Activated CD8-positive, alpha-beta T cell treated with anti-CD3 and anti-CD28 coated beads, Interleukin-2, amount 10 ng/mL, durations not matched to agents 7 days and 5 days (primary cell): Measurements from ENCODE around the gene API5. TPM values are rescaled to one million over a fixed set of nuclear protein-coding genes. Genes with fewer than 3 reads are reported as not detected.
A peak's percentile ranks its signal among the peaks of the same experiment; 100 is the strongest.
"Not testable (repeated sequence)": the region's sequence is repeated elsewhere in the genome, so short reads cannot be mapped to it uniquely, and the experiment has no call there.

Experiments used
- ATAC-seq: fragments of 150-1000 bp; cut with Tn5 transposase; one replicate; pipeline ENCODE4 v1.10.0; 2021; ENCODE audit warnings: moderate library complexity
- CTCF ChIA-PET: fragments of 350-600 bp; sonication (Branson Sonifier 250); formaldehyde crosslinking; loops from one replicate; lab custom pipeline; 2021; ENCODE audit warnings: antibody characterized with exemption; lab: Charles Lee
- POLR2A ChIA-PET: fragments of 350-600 bp; sonication (Branson Sonifier 250); formaldehyde crosslinking; loops from one replicate; lab custom pipeline; 2021; ENCODE audit warnings: antibody characterized with exemption; lab: Charles Lee
- DNase-seq: peaks from one replicate; pipeline ENCODE4 v3.0.0-alpha.2; 2020
- H3K27ac Mint-ChIP-seq: one replicate; pipeline ENCODE4 v1.8.0; 2021; ENCODE audit warnings: mild to moderate bottlenecking, mixed read lengths
- H3K27me3 Mint-ChIP-seq: one replicate; pipeline ENCODE4 v1.8.0; 2021; ENCODE audit warnings: low read depth, mixed read lengths
- H3K36me3 Mint-ChIP-seq: one replicate; pipeline ENCODE4 v1.8.0; 2021; ENCODE audit warnings: low read depth, mixed read lengths
- H3K4me1 Mint-ChIP-seq: one replicate; pipeline ENCODE4 v1.8.0; 2021; ENCODE audit warnings: low read depth, mixed read lengths
- H3K4me3 Mint-ChIP-seq: one replicate; pipeline ENCODE4 v1.8.0; 2021; ENCODE audit warnings: mild to moderate bottlenecking, mixed read lengths
- H3K9me3 Mint-ChIP-seq: one replicate; pipeline ENCODE4 v1.8.0; 2022; ENCODE audit warnings: mixed read lengths; ENCODE audit not compliant: insufficient read depth
- total RNA-seq, 2 experiments: library from RNA; stranded (reverse); gene quantifications; one replicate each; pipeline ENCODE4 v1.2.3, GENCODE V29; 2021

Gene API5
- total RNA-seq, 2 experiments from 2014 or later: 108 to 115 TPM

DNA sequence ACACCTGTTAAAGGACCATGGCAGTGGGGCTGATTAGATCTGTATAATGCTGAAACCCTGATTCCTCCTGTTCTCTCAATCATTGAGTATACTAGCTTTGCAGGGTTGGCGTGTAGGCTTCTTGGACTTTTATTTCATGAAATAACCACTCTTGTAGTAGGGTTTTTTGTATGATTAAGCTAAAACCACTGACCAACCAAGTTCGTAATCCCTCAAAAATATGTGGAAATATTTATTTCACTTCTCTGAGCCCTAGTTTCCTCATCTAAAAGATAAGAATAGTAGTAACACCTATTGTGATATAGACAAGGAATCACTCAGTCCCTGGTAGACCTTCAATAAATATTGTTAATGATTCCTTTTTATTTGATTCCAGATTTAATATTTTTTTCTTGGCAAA lies 4.2 kb downstream of the API5 start:
- peak overlapping the region; percentile 18 for H3K4me3 Mint-ChIP-seq

DNA sequence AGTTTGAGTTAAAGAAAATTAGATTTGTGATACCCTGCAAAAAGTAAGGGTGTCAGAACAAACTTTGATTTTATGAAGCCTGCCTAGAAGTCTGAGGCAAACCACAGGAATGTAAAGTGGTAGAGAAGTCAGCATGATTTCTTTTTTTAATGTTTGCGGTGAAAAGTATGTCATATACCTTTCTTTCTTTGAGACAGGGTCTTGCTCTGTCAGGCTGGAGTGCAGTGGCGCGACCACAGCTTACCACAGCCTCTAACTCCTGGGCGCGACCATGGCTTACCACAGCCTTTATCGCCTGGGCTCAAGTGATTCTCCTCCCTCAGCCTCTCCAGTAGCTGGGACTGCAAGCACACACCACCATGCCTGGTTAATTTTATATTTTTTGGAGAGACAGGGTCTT lies 4.7 kb downstream of the API5 start:
- ATAC-seq (peak; percentile 10), DNase-seq (peak; percentile 55)
- POLR2A ChIA-PET: no interaction called here
- Mint-ChIP-seq H3K27ac (peak overlapping the region; percentile 65), H3K36me3 (peaks cover 25% of the 10 kb centered on the region), H3K27me3 (no peaks in the 10 kb centered on the region), H3K4me3 (peak overlapping the region; percentile 18), H3K9me3 (no peaks in the 10 kb centered on the region), H3K4me1 (peaks cover 49% of the 10 kb centered on the region)
- CTCF ChIA-PET: no interaction called here

More for the DNA sequence above, 4.2 kb downstream of the API5 start:
- ChIA-PET CTCF (no interaction called here), POLR2A (no interaction called here)
- H3K27ac Mint-ChIP-seq: no peak overlapping the region
- no peak for ATAC-seq
- H3K27me3 Mint-ChIP-seq: no peaks in the 10 kb centered on the region
- no peak for DNase-seq
- peaks cover 50% of the 10 kb centered on the region for H3K4me1 Mint-ChIP-seq
- no peaks in the 10 kb centered on the region for H3K9me3 Mint-ChIP-seq
- H3K36me3 Mint-ChIP-seq: peaks cover 23% of the 10 kb centered on the region

DNA sequence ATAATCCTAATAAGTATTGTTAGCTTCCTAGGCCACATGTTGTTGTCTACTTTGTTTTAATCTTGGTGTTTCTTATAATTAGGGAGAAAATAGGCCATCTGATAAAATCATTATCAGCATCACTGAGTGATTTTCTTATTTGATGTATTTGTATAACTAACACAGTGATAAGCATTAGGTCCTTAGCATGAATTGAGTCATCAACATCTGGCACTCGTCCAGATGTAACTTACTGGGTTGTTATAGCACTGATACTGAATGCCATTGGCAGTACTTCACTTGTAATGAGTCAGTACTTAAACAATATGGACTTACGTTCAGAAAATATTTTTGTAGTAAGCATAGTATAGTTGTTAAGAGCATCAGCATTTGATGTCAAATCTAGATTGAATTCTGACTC lies 16.2 kb downstream of the API5 start:
- ATAC-seq: no peak

DNA sequence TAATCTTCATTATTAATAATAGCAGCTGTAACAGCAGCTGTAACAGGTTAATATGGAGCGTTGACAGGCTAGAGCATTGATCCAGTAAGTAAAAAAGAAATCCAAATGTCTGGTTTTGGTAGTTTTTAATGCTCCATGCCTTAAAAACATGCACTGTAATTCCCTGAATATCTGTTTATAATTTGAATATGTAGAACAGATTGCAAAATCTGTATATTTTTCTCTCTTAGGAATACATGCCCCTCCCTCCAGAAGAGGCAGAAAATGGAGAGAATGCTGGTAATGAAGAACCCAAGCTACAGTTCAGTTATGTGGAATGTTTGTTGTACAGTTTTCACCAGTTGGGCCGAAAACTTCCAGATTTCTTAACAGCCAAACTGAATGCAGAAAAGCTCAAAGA lies 16.7 kb downstream of the API5 start:
- no peaks in the 10 kb centered on the region for H3K27me3 Mint-ChIP-seq
- H3K4me1 Mint-ChIP-seq: no peaks in the 10 kb centered on the region
- no peak overlapping the region for H3K27ac Mint-ChIP-seq
- H3K9me3 Mint-ChIP-seq: no peaks in the 10 kb centered on the region
- H3K4me3 Mint-ChIP-seq: no peak overlapping the region
- ATAC-seq: no peak
- H3K36me3 Mint-ChIP-seq: peaks cover 62% of the 10 kb centered on the region
- no peak for DNase-seq
- POLR2A ChIA-PET: no interaction called here
- CTCF ChIA-PET: interaction anchor here (1.1 to 2.9 kb wide), 2 partner anchors 16 to 90 kb away, joined by 3 to 10 read pairs; partner anchors contain the start of gene API5

More for the DNA sequence above, 16.2 kb downstream of the API5 start:
- Mint-ChIP-seq H3K4me3 (no peak overlapping the region), H3K4me1 (no peaks in the 10 kb centered on the region), H3K9me3 (no peaks in the 10 kb centered on the region), H3K27me3 (no peaks in the 10 kb centered on the region), H3K36me3 (peaks cover 66% of the 10 kb centered on the region), H3K27ac (no peak overlapping the region)
- ChIA-PET POLR2A (no interaction called here), CTCF (interaction anchor here (2.9 kb wide), 1 partner anchor 16 kb away, joined by 10 read pairs; the partner anchor contains the start of gene API5)
- DNase-seq: no peak

DNA sequence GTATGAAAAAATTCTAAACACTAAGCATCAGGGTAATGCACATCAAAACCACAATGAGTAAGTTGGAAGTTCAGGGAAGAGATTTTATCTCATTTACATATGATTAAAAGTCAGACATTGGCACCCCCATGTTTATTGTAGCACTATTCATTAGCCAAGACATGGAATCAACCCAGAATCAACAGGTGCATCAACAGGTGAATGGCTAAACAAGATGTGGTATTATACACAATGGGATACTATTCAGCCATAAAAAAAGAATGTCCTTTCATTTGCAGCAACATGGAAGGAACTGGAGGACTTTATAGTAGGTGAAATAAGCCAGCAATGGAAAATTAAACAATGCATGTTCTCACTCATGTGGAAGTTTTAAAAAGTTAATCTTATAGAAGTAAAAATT lies 29.4 kb downstream of the API5 start:
- no peak overlapping the region for H3K27ac Mint-ChIP-seq
- POLR2A ChIA-PET: interaction anchor here (0.6 kb wide), 1 partner anchor 173 kb away, joined by 3 read pairs; no protein-coding TSS in a partner anchor
- no peaks in the 10 kb centered on the region for H3K4me1 Mint-ChIP-seq
- no peak for ATAC-seq
- H3K4me3 Mint-ChIP-seq: no peak overlapping the region
- peaks cover 37% of the 10 kb centered on the region for H3K36me3 Mint-ChIP-seq
- no peaks in the 10 kb centered on the region for H3K9me3 Mint-ChIP-seq
- no peaks in the 10 kb centered on the region for H3K27me3 Mint-ChIP-seq
- CTCF ChIA-PET: interaction anchor here (0.7 kb wide), 1 partner anchor 20 kb away, joined by 3 read pairs; no protein-coding TSS in a partner anchor
- DNase-seq: no peak

DNA sequence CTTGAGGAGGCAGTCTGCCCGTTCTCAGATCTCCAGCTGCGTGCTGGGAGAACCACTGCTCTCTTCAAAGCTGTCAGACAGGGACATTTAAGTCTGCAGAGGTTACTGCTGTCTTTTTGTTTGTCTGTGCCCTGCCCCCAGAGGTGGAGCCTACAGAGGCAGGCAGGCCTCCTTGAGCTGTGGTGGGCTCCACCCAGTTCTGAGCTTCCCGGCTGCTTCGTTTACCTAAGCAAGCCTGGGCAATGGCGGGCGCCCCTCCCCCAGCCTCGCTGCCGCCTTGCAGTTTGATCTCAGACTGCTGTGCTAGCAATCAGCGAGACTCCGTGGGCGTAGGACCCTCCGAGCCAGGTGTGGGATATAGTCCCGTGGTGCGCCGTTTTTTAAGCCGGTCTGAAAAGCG lies 39.6 kb downstream of the API5 start:
- H3K27me3 Mint-ChIP-seq, ATAC-seq, H3K36me3 Mint-ChIP-seq, DNase-seq, H3K4me3 Mint-ChIP-seq, CTCF ChIA-PET, POLR2A ChIA-PET, H3K27ac Mint-ChIP-seq, H3K9me3 Mint-ChIP-seq, H3K4me1 Mint-ChIP-seq: not testable (repeated sequence)

DNA sequence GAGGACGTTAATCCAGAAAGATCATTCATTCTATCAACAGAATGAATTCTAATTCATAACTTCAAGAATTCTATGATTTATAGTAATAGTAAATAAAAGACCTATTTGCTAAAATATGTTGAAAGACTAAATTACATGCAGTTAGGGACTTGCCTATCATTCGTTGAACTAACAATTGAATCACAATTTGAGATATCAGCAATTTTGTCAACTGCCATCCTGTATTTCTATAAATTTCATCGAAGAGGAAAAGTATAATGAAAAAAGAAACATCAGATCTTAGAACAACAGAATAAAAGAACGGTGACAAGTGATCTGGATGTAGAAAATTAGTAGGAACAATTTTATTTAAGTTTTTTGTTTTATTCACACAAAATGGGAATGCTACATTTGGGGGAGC lies 42.5 kb downstream of the API5 start:
- no peak for ATAC-seq
- no peak for DNase-seq
- Mint-ChIP-seq H3K36me3 (peaks cover 8% of the 10 kb centered on the region), H3K4me1 (peaks cover 13% of the 10 kb centered on the region), H3K27me3 (no peaks in the 10 kb centered on the region), H3K4me3 (no peak overlapping the region), H3K27ac (no peak overlapping the region), H3K9me3 (no peaks in the 10 kb centered on the region)
- POLR2A ChIA-PET: no interaction called here
- CTCF ChIA-PET: no interaction called here

DNA sequence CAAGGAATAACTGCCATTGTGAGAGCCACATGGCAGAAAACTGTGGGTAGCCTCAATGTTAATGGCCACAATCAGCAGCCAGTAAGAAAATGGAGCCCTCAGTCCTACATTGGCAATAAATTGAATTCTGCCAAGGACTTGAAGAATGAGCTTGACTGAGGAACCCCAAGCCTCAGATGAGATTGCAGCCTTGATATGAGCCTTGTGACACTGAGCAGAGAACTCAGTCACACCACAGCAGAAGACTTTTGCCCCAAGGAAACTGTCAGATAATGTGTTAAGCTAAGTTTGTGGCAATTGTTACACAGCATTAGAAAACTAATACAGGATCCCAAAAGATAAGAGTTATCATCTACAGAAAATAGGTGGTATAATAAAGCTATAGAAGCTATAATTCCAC lies 44.5 kb downstream of the API5 start:
- no peak overlapping the region for H3K4me3 Mint-ChIP-seq
- POLR2A ChIA-PET: no interaction called here

DNA sequence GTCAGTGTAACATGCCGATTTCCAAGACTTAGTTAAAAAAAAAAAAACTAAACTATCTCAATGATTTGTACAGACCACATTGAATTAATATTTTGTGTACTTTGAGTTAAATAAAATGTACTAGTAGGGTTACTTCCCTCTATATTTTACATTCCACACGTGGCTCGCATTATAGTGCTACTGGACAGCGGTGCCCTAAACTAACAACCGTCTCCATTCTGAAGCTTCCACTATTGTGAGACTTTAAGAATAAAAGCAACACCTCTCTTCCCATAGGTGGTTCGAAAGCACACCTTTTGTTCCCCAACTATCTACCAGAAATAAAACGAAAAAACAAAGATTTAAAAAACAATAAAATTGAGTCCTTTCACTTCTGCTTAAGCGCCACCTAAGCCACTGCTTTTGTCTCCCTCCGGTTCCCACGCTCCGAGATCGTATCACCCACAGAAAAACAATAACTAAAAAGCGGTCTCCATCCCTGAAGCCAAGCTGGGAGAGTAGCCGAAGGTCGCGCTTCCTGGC lies 46.5 kb downstream of the API5 start:
- ATAC-seq: peak; percentile 1
- Mint-ChIP-seq H3K27me3 (no peaks in the 10 kb centered on the region), H3K27ac (peak overlapping the region; percentile 98), H3K36me3 (peaks cover 15% of the 10 kb centered on the region), H3K4me3 (peak overlapping the region; percentile 84), H3K4me1 (peaks cover 41% of the 10 kb centered on the region), H3K9me3 (no peaks in the 10 kb centered on the region)
- no peak for DNase-seq
- POLR2A ChIA-PET: interaction anchor here (0.6 to 3.1 kb wide), 14 partner anchors 9 to 1211 kb away, joined by 3 to 27 read pairs (median 4); partner anchors contain the start of genes API5 and HSD17B12
- CTCF ChIA-PET: interaction anchor here (0.9 to 2.1 kb wide), 8 partner anchors 13 to 69 kb away, joined by 3 to 31 read pairs (median 4); partner anchors contain the start of gene API5

More for the DNA sequence above, 44.5 kb downstream of the API5 start:
- Mint-ChIP-seq H3K9me3 (no peaks in the 10 kb centered on the region), H3K27ac (no peak overlapping the region), H3K36me3 (peaks cover 10% of the 10 kb centered on the region), H3K27me3 (no peaks in the 10 kb centered on the region), H3K4me1 (peaks cover 29% of the 10 kb centered on the region)
- ATAC-seq (no peak), DNase-seq (no peak)
- CTCF ChIA-PET: interaction anchor here (1.0 to 1.6 kb wide), 4 partner anchors 14 to 63 kb away, joined by 3 to 10 read pairs (median 4); partner anchors contain the start of gene API5

DNA sequence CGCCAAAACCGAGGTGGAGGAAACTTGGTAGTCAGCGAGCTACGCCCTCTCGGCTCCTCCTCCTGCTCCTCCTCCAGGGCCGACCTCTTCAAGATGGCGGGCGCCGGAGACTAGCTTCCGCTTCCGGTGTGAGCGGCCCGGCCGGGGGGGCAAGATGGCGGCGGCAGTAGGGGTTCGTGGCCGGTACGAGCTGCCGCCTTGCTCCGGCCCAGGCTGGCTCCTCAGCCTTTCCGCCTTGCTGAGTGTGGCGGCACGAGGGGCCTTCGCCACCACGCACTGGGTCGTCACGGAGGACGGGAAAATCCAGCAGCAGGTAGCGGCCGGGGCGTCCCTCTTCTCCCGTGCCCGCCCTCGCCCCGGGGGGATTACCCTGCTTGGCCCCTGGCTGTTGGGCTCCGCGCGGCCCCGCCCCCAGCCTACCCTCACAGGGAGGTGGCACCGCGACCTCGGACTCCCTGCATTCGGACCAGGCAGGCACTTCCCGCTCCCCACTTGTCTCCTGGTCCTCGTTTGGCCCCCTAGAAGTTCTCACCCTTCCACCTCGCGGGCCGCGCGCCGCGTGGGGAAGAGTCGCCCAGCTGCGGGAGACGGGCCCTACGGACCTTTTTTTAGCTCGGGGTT lies 47.1 kb downstream of the API5 start, which contains the start of gene TTC17:
Gene TTC17, plus strand, starts transcription at position 120 of the 621 bp plus-strand sequence. Its CDS starts 35 bp downstream, at position 155.
- peak within 1 kb of the TSS; percentile 98 for H3K27ac Mint-ChIP-seq
- ATAC-seq (peak; percentile 96), DNase-seq (peak; percentile 96)
- H3K27me3 Mint-ChIP-seq: no peaks in the 10 kb centered on the region
- ChIA-PET CTCF (interaction anchor here (0.9 to 2.1 kb wide), 10 partner anchors 13 to 69 kb away, joined by 3 to 31 read pairs (median 4); partner anchors contain the start of gene API5), POLR2A (interaction anchor here (0.5 to 3.1 kb wide), 18 partner anchors 8 to 1210 kb away, joined by 3 to 27 read pairs (median 4); partner anchors contain the start of genes API5 and HSD17B12)
- H3K4me1 Mint-ChIP-seq: peaks cover 43% of the 10 kb centered on the region
- peaks cover 20% of the 10 kb centered on the region for H3K36me3 Mint-ChIP-seq
- H3K4me3 Mint-ChIP-seq: peak within 1 kb of the TSS; percentile 84
- no peaks in the 10 kb centered on the region for H3K9me3 Mint-ChIP-seq

DNA sequence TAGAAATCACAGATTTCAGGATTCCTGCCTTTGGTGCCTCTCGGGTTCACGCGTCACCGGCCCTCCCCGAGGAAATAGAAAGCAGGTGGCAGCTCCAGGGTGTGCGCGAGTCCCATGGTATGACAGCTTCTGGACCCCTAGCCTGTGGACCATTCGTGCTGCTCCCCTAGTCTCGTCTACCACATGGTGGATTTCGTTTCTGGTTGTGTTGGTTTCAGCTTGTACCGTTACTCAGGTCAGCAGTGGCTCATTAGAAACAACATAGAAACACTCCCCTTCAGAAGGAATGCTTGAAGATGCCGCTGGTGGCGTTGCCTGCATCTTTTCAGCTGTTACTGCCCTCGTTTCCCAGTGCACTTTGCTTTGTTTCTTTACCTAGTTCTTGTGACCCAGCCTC lies 47.6 kb downstream of the API5 start:
- ATAC-seq (peak; percentile 57), DNase-seq (peak; percentile 56)
- CTCF ChIA-PET: interaction anchor here (1.1 to 2.1 kb wide), 7 partner anchors 13 to 60 kb away, joined by 3 to 31 read pairs (median 4); partner anchors contain the start of gene API5
- peaks cover 23% of the 10 kb centered on the region for H3K36me3 Mint-ChIP-seq
- H3K27ac Mint-ChIP-seq: peak overlapping the region; percentile 98
- peaks cover 43% of the 10 kb centered on the region for H3K4me1 Mint-ChIP-seq
- no peaks in the 10 kb centered on the region for H3K9me3 Mint-ChIP-seq
- H3K27me3 Mint-ChIP-seq: no peaks in the 10 kb centered on the region
- H3K4me3 Mint-ChIP-seq: peak overlapping the region; percentile 84
- POLR2A ChIA-PET: interaction anchor here (0.5 to 3.1 kb wide), 11 partner anchors 8 to 321 kb away, joined by 3 to 27 read pairs (median 4); partner anchors contain the start of genes API5 and HSD17B12
